A549 (cell line): ENCODE results near the gene TMPRSS5. TPM values are rescaled to one million over a fixed set of nuclear protein-coding genes. Genes with fewer than 3 reads are reported as not detected.

Experiments used
- ATAC-seq, 2 experiments: fragments of 200-7000 bp in 1 of 2; fragments of >200 bp in 1 of 2; cut with Nextera tagmentation in 1 of 2; cut with Tn5 transposase in 1 of 2; 3 replicates each; pipeline versions ENCODE4 v1.8.0 to v1.9.1; 2018 to 2020; ENCODE audit warnings: mild to moderate bottlenecking in 1 of 2, moderate library complexity in 1 of 2
- CTCF ChIA-PET: fragments of 300-600 bp; sonication (Branson Sonifier 250); formaldehyde crosslinking; extraction: SDS; loops from one replicate; lab custom pipeline; 2021; ENCODE audit warnings: antibody characterized with exemption, inconsistent platforms; lab: Yijun Ruan, JAX
- POLR2A ChIA-PET: fragments of 350-600 bp; formaldehyde crosslinking; extraction: SDS; loops from one replicate; lab custom pipeline; 2021; ENCODE audit warnings: antibody characterized with exemption, inconsistent platforms; lab: Yijun Ruan, JAX
- DNase-seq, 2 experiments: peaks; one replicate each; pipeline versions ENCODE4 v3.0.0 to v3.0.0-alpha.2; 2011 to 2016; ENCODE audit warnings: low read depth in 1 of 2, low spot score in 1 of 2
- FAIRE-seq: peaks from 2 replicates; lab custom pipeline; 2011; peaks lifted over from hg19 to GRCh38; lab: Jason Lieb, UNC
- H3K27ac ChIP-seq, 2 experiments: fragments of >200 bp; sonication (Bioruptor Twin); formaldehyde crosslinking; 3 replicates each; pipeline ENCODE4 v1.5.1; 2016 to 2017
- H3K4me1 ChIP-seq: fragments of >200 bp; sonication (Bioruptor Twin); formaldehyde crosslinking; 3 replicates; pipeline ENCODE4 v1.6.1; 2016
- H3K4me2 ChIP-seq: fragments of >200 bp; sonication (Bioruptor Twin); formaldehyde crosslinking; 3 replicates; pipeline ENCODE4 v1.6.1; 2016
- H3K4me3 ChIP-seq: fragments of >200 bp; sonication (Bioruptor Twin); formaldehyde crosslinking; 3 replicates; pipeline ENCODE4 v1.5.1; 2016
- H3K9me3 ChIP-seq: fragments of >200 bp; sonication (Bioruptor Twin); formaldehyde crosslinking; 3 replicates; pipeline ENCODE4 v1.6.1; 2016
- BHLHE40 ChIP-seq: IDR thresholded peaks from 2 replicates; pipeline ENCODE4 v1.6.1; 2012; ENCODE audit warnings: low read depth, low read length, inconsistent platforms
- CEBPB ChIP-seq, 2 experiments: fragments of >200 bp in 1 of 2; sonication (Bioruptor Twin) in 1 of 2; formaldehyde crosslinking in 1 of 2; IDR thresholded peaks; 2 replicates each; pipeline ENCODE4 v1.6.1; 2012 to 2016
- CHD4 ChIP-seq: fragments of 200-600 bp; sonication (generic); IDR thresholded peaks from 2 replicates; pipeline ENCODE4 v1.6.1; 2016; ENCODE audit warnings: antibody characterized with exemption, mild to moderate bottlenecking, borderline replicate concordance
- EHMT2 ChIP-seq: fragments of 200-600 bp; sonication (generic); IDR thresholded peaks from 2 replicates; pipeline ENCODE4 v1.6.1; 2016; ENCODE audit warnings: antibody characterized with exemption, low read depth, mild to moderate bottlenecking, moderate library complexity
- HOXB5 ChIP-seq: fragments of 250-450 bp; sonication (Bioruptor Pico); IDR thresholded peaks from 2 replicates; pipeline ENCODE4 v1.5.0; 2020; ENCODE audit warnings: mild to moderate bottlenecking, moderate library complexity
- KDM1A ChIP-seq: fragments of 200-600 bp; sonication (generic); IDR thresholded peaks from 2 replicates; pipeline ENCODE4 v1.6.1; 2016; ENCODE audit warnings: low read depth, mild to moderate bottlenecking
- KDM5A ChIP-seq: fragments of 200-600 bp; sonication (generic); IDR thresholded peaks from 2 replicates; pipeline ENCODE4 v1.6.1; 2016; ENCODE audit warnings: antibody characterized with exemption, mild to moderate bottlenecking
- MAFK ChIP-seq: fragments of 450-650 bp; IDR thresholded peaks from 2 replicates; pipeline ENCODE4 v1.6.1; 2014; ENCODE audit not compliant: partially characterized antibody
- NPAS2 ChIP-seq: fragments of 250-450 bp; sonication (Bioruptor Pico); IDR thresholded peaks from 2 replicates; pipeline ENCODE4 v1.8.0; 2022; ENCODE audit warnings: mild to moderate bottlenecking, moderate library complexity, borderline replicate concordance
- NR3C1 ChIP-seq: fragments of >200 bp; sonication (Bioruptor Twin); formaldehyde crosslinking; IDR thresholded peaks from 3 replicates; pipeline ENCODE4 v1.6.1; 2017
- PHF8 ChIP-seq: fragments of 200-600 bp; sonication (generic); IDR thresholded peaks from 2 replicates; pipeline ENCODE4 v1.6.1; 2016; ENCODE audit warnings: low read depth, mild to moderate bottlenecking, antibody characterized with exemption, moderate library complexity, borderline replicate concordance
- TP53 ChIP-seq: fragments of 250-450 bp; sonication (Bioruptor Pico); IDR thresholded peaks from 2 replicates; pipeline ENCODE4 v1.5.0; 2021; ENCODE audit warnings: mild to moderate bottlenecking, moderate library complexity
- ZFP36 ChIP-seq: fragments of 450-650 bp; IDR thresholded peaks from 2 replicates; pipeline ENCODE4 v1.6.1; 2014; ENCODE audit warnings: borderline replicate concordance; ENCODE audit not compliant: partially characterized antibody
- ZSCAN20 ChIP-seq: fragments of 250-450 bp; sonication (Bioruptor Pico); IDR thresholded peaks from 2 replicates; pipeline ENCODE4 v1.8.0; 2022; ENCODE audit warnings: mild to moderate bottlenecking, moderate library complexity
- WGBS: methylation state at CpG from one replicate; pipeline ENCODE4 v1.1.6; 2017; ENCODE audit errors: missing lambda C conversion rate; 5-methylcytosine and 5-hydroxymethylcytosine counted together
- polyA plus RNA-seq, 4 experiments: library from polyadenylated mRNA; depleted of rRNA in 3 of 4; stranded (reverse); fragments of >200 nt; fragmentation: RNase III in 1 of 4; extraction: RNeasy Plus Mini Kit Qiagen cat#74134 plus additional on column Dnase treatment in 1 of 4; gene quantifications; 2 replicates in 3 of 4; 3 replicates in 1 of 4; pipeline ENCODE4 v1.2.3, GENCODE V29; 2011 to 2017
- TF ChIP-seq, protein P1 (sequence below): IDR thresholded peaks from 2 replicates; pipeline ENCODE4 v1.6.1; 2012
- TF ChIP-seq, protein P2 (sequence below): fragments of 250-450 bp; sonication (Bioruptor Pico); IDR thresholded peaks from 2 replicates; pipeline ENCODE4 v1.5.0; 2020; ENCODE audit warnings: low read depth, mild to moderate bottlenecking, moderate library complexity
- TF ChIP-seq, protein P3 (sequence below): IDR thresholded peaks from 2 replicates; pipeline ENCODE4 v1.6.1; 2012; ENCODE audit warnings: low read depth, borderline replicate concordance

Gene TMPRSS5
- polyA plus RNA-seq, 2 of the 4 experiments (the other 2 are of a cell fraction) = 0.12 TPM

DNA sequence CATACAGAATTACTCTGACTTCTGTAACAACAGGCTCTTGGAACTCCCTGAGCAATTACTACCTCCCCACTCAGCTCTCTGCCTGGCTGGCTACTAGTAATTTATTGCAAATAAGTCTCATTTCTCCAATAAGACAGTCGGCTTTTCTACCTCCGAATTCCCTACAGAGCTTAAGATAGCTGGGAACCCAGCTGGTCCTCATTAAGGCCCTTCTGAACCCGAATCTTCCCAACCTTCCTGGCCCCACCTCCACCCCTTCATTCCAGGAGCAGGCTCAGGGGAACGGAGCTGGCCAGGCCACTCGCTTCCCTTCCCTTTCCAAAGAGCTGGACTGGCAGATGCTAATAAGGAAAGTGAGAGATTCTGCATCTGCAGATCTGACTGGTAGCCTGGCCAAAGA lies 21.6 kb downstream of the TMPRSS5 start:
- FAIRE-seq = no peak
- ChIA-PET CTCF (no interaction called here), POLR2A (no interaction called here)

DNA sequence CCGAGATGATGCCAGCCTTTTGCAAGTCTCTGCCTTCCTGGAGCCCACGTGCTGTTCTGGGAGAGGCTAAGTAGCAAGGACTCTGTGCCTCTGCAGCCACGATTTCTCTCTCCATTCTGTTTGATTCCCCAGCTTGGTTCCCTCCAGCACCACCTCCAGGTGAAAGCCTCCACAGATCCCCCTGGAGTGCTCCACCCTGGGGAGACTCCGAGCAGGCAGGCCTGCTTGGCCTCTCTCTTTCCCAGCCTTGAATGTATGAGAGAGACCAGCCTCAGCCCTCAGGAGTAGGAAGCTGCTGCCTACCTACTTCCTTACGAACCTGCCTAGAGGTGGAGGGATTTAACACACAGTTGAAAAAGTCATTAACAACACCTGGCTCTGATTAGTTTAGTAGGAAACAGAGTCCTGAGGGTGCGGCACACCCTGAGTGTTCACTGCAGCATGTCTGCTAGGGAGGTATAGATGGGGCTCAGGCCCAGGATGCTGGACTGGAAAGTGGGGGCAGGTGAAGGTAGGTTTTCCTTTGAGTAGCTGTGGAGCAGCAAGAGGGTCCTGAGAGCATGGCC lies 22.5 kb downstream of the TMPRSS5 start:
- Histone ChIP-seq H3K4me3 (no peak overlapping the region), H3K4me2 (no peak overlapping the region), H3K27ac (no peak overlapping the region), H3K9me3 (no peaks in the 10 kb centered on the region), H3K4me1 (no peaks in the 10 kb centered on the region)
- 68% methylated on average over 6 of the region's 6 CpGs for WGBS
- TF ChIP-seq NR3C1 (no peak), ZFP36 (no peak), MAFK (no peak), BHLHE40 (no peak), EHMT2 (no peak)
- DNase-seq (no peak), ATAC-seq (no peak), FAIRE-seq (no peak)
- POLR2A ChIA-PET = no interaction called here
- CTCF ChIA-PET = no interaction called here

More for the DNA sequence above, 21.6 kb downstream of the TMPRSS5 start:
- no peak for TF ChIP-seq ZSCAN20 (CRISPR knock-in tag)
- TF ChIP-seq TP53 = no peak
- no peak for TF ChIP-seq CEBPB (IDR thresholded peaks at IDR 0.05)
- no peak for TF ChIP-seq CHD4
- no peak overlapping the region for H3K27ac ChIP-seq
- no peaks in the 10 kb centered on the region for H3K4me1 ChIP-seq
- no peak for DNase-seq
- 55% methylated on average over 5 of the region's 5 CpGs for WGBS
- ATAC-seq = no peak
- H3K4me3 ChIP-seq = no peak overlapping the region
- H3K9me3 ChIP-seq = no peaks in the 10 kb centered on the region
- H3K4me2 ChIP-seq = no peak overlapping the region

DNA sequence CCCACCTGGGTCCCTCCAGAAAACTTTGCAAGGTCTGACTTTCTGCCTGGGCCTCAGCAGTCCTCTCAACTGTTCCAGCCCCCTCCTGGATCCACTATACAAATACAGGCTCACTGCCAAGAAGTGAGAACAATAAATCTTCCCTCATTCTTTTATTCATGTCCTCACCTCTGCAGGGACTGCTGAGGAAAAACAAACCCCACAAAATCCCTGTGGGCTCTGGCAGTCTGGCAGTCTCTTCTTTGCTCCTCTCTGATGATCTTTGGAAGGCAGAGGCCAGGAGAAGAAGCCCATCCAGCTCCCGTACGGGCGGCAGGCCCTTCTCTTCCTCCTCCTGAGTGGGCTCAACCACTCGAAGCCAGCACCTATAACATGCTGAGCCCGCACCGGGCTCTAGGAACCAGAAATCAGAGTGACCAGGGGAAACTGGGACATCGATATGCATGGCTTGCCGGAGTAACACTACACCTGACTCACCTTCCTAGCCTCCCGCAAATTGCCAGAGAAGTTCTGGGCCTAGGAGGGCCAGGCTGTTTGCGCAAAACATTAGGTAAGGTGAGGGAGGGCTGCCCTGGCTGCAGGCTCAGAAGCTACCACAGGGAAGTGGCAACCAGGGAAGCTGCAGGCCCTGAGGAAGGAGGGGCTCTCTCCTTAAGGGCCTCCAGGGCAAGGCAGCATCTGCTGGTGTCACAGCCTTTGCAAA lies 24.2 kb downstream of the TMPRSS5 start:
- ATAC-seq = peak in 1 of 2 experiments; percentile 29; a peak in 1 of 6 replicates
- FAIRE-seq = no peak
- no peaks in the 10 kb centered on the region for H3K9me3 ChIP-seq
- no peak overlapping the region for H3K4me2 ChIP-seq
- no peak overlapping the region for H3K4me3 ChIP-seq
- H3K27ac ChIP-seq = no peak overlapping the region
- H3K4me1 ChIP-seq = no peaks in the 10 kb centered on the region
- ChIA-PET CTCF (no interaction called here), POLR2A (no interaction called here)
- WGBS = 82% methylated on average over 7 of the region's 10 CpGs
- TF ChIP-seq PHF8 (no peak), KDM5A (no peak), HOXB5 (CRISPR knock-in tag) (no peak), KDM1A (no peak), NPAS2 (CRISPR knock-in tag) (no peak), BHLHE40 (no peak), CHD4 (no peak)
- TF ChIP-seq, protein P1, sequence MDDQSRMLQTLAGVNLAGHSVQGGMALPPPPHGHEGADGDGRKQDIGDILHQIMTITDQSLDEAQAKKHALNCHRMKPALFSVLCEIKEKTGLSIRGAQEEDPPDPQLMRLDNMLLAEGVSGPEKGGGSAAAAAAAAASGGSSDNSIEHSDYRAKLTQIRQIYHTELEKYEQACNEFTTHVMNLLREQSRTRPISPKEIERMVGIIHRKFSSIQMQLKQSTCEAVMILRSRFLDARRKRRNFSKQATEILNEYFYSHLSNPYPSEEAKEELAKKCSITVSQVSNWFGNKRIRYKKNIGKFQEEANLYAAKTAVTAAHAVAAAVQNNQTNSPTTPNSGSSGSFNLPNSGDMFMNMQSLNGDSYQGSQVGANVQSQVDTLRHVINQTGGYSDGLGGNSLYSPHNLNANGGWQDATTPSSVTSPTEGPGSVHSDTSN = no peak
- TF ChIP-seq, protein P2, sequence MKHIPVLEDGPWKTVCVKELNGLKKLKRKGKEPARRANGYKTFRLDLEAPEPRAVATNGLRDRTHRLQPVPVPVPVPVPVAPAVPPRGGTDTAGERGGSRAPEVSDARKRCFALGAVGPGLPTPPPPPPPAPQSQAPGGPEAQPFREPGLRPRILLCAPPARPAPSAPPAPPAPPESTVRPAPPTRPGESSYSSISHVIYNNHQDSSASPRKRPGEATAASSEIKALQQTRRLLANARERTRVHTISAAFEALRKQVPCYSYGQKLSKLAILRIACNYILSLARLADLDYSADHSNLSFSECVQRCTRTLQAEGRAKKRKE (CRISPR knock-in tag) = no peak
- TF ChIP-seq, protein P3, sequence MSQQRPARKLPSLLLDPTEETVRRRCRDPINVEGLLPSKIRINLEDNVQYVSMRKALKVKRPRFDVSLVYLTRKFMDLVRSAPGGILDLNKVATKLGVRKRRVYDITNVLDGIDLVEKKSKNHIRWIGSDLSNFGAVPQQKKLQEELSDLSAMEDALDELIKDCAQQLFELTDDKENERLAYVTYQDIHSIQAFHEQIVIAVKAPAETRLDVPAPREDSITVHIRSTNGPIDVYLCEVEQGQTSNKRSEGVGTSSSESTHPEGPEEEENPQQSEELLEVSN = no peak
- no peak for DNase-seq
